GM12892 (cell line): ENCODE measurements around the gene MAFG.

Source experiments
- POLR2A ChIP-seq: IDR thresholded peaks from 2 replicates; pipeline ENCODE4 v1.6.1; 2011; ENCODE audit warnings: low read depth, low read length, control low read depth
- POLR2AphosphoS5 ChIP-seq: IDR thresholded peaks from 2 replicates; pipeline ENCODE4 v1.6.1; 2011; ENCODE audit warnings: low read depth, low read length, control low read depth

- TF ChIP-seq POLR2A (no peak), POLR2AphosphoS5 (no peak)
Observed at GRCh38 chr17:81923302-81924260, 4.0 kb downstream of the MAFG start.
